ENCODE measurements around the gene DNER.
A peak's percentile ranks its signal among the peaks of the same experiment; 100 is the strongest.
"Not testable (repeated sequence)": the region's sequence is repeated elsewhere in the genome, so short reads cannot be mapped to it uniquely, and the experiment has no call there.

Gene DNER

DNA sequence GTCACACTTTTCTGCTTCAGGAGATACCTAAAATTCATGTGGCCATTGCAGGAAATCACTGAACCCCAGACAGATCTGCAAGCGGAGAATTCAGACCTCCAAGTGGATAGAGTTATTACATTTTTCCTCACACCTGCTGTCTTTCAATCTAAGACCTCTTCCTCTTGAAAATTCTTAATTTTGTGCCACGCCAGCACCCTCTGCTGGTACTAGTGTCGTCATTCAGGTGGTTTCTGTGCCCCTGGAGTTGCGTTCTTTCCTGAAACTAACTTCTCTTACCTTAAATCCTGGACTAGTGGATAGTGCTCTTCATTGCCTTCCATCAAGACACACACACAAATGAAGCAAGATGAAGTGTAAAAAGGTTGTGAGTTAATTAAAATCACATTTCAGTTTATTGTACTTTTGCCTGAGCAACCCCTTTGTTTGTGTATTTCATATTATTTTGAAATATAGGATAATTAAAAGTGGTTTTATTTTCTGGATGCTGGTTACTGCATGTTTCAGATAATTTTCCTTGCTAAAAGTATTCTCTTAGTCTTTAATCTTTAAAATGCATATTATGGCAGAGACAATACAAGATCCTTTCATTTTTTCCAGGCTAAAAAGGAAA, 1.6 kb upstream of the DNER start:
- peak; percentile 46 for DNase-seq

DNA sequence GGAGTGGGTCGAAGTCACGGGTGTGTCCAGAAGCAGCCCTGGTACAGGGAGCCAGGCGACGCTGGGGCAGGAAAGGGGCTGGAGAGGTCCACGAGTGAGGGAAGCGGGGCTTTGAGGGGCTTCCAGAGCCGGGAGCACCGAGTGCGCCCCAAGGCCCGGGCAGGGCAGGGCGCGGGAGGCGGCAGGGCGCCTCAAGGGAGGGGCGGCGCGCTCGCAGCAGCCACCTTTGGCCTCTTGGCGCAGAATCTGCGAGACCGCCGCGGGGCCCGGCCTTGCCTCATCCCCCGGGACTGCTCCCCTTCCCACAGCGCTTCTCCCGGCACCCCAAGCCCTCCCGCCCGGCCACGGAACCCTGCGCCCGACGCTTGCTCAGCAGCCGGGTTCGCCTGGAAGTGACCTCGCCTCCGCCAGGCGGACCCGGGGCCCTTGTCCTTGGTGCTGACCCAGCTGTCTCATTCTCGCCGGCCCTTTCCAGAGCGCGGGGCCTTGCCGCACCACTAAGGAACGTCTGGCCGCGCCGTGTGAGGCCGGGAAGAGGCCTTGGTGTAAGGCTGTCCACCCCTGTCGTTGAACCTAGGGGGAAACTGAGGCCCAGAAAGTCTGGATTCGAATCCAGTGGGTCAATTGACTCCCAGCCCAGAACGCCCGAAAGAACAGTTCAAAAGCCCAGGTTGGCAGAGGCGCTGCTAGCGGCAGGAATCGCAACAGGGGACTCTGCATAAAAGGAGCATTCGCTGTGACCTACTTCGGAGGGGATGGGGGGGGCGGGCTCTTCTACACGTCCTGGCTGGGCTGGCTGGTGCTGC, 584 bp upstream of the DNER start:
- peak; percentile 28 for DNase-seq

GRCh38 chr2:229713371-229714079, 830 bp downstream of the DNER start:
- peak; percentile 12 for DNase-seq

- DNase-seq, result no peak
These were observed 2.2 kb downstream of the DNER start for GRCh38 chr2:229712136-229712535.

- DNase-seq, result no peak
These were observed 6.0 kb downstream of the DNER start for GRCh38 chr2:229708335-229708734.

- DNase-seq, result no peak
These were observed 10.3 kb downstream of the DNER start for GRCh38 chr2:229703909-229704630.

- no peak for DNase-seq
These were observed 12.6 kb downstream of the DNER start for GRCh38 chr2:229701716-229702115.

DNA sequence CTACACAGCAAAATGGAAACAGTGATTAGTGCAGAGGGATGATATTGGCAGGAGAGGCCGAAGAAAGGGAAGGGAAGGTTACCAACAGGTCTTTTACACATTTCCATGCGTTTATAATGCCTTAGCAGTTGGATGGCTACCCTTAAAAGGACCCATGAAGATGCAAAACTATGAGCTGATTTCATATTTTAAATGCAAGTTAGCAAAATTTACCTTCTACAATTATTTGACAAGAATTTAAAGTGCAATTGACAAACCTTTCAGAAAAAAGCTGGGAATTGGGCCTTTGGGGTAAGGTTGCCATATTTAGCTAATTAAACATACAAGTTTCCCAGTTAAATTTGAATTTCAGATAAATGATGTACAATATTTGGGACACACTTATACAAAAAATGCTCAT, 13.3 kb downstream of the DNER start:
- no peak for DNase-seq

GRCh38 chr2:229695961-229696360, 18.4 kb downstream of the DNER start:
- no peak for DNase-seq

- not testable (repeated sequence) for DNase-seq
These were observed 20.5 kb downstream of the DNER start for GRCh38 chr2:229693845-229694244.

GRCh38 chr2:229691631-229692030, 22.7 kb downstream of the DNER start:
- DNase-seq, result no peak

DNA sequence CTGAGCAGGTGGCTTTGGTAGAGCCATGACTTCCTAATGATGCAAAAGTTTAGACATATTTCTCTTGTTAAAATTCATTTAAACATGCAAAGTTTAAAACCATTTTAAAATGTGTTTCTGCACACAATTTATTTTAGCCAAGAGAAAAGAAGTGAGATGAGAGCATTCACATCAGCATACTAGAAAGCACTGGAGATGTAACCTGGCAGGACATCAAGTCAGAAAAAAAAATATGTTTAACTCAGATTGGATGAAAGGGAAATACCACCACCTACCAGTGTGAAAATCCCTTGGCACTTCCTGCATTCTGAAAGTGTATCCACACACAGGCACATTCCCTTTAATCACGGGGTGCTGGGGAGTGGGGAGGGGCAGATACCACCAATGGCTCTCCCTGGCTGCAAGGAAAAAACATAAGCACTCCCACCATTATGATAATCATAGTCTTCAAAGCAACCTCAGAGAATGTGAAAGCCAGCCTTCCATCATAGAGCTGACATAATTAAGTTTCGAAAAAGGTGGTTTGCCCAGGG, 25.0 kb downstream of the DNER start:
- no peak for DNase-seq

DNA sequence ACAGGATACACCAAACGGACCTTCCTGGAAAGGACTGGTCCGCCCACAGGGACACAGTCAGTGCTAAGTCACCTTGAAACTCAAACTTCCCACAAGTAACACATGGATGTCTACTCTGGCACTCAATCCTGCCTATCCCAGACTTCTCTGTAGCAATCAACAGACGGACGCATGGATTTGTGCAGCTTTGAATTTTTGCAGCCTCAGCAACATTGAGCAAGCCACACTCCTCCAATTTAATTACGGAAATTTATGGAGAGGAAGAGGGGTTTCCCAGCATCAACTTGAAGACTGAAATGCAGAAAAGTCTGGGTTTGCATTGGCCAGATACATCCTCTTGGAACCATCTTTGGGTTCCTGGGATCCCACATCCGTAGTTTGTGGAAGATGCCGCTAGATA, 26.2 kb downstream of the DNER start:
- DNase-seq, result no peak

DNA sequence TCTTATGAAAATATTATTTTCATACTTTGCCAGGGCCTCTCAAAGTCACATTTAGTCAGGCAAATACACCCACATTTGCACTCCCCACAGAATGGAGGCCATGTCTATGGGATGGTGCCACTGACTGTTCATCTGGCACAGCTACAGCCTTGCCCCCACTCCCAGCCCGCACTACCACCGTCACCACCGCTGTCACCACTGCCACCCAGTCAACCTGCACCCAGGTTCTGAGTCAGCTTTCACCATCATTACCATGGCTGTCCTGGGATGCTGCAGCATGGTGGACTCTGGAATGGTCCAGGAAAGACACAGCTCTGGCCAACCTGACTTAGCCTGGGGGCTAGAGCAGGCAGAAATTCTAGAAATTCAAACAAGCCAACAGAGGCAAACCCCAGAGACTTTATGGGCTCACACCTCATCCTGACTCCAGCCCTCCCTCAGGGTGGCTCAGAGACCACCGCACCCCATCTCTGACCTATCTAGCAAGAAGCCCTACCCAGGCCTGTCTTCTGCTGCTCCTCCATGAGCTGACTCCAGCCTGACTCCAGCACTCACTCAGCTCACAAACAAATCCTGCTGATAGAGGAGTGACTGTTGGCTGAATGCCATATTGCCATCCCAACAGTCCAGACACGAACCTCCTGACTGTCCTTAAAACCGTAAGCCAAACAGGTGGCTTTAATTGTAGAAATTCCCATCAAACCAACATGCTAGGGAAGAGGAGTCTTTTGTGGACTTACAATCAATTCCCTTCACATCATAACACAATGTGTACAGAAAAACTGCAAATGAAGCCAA, 28.0 kb downstream of the DNER start:
- DNase-seq, result no peak

DNA sequence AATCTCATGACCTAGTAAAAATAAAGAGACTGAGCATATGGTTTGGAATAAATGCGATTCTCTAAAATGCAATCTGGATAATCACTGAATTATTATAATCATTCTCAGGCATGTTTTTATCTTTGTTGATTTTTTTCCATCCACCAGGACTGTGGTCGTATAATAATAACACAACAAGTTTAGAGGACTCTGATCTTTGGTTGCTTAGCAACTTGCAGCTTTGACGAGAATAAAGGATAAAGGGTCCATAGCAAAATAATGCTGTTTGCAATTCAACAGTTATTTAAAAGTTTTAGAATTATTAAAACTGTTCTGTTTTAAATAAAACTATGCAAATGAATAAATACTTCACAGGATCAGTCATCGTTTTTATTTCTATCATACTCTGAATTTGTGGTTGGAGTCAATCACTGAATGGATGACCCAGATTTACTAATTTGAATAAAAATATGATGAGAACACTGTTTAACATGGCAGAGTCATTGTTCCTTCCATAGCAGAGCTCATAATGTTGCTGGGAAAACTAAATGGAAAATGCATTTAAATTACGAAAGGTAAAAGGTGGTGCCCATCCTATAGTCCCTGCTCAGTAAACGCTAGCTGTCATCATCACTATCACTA, 29.3 kb downstream of the DNER start:
- DNase-seq, result no peak

- no peak for DNase-seq
These were observed 34.8 kb downstream of the DNER start for GRCh38 chr2:229679393-229680125.

GRCh38 chr2:229675569-229675968, 38.8 kb downstream of the DNER start:
- no peak for DNase-seq

DNA sequence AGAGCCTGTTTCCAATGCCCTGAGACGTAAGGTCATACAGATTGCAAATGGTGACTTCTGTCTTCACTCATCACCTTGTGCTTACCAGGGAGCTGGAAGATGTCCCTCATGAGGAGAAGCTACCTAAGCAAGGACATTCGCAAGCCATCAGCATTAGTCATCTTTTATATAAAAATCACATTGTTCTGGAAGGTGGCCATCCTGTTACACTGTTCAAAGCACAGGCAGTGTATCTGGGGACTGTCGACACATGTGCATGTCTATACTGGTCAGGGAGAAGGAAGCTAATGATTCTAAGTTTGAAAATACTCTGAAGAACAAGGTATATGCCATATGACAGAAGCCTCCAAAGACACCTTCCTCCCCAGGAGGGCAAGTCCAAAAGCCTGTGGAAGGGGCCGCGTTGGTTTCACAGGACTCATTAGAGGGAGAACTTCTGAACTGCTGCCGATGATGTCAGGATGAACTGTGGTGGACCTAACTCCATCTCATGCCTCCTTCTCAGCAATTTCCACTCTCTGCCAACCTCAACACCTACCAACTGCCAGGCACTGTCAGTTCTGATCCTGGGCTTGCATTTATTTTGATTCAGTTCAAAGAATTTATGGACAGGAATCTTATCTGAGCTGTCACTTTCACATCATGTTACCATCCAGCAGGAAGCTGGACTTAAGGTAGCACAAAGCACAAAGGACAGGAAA, 39.4 kb downstream of the DNER start:
- DNase-seq, result no peak

DNA sequence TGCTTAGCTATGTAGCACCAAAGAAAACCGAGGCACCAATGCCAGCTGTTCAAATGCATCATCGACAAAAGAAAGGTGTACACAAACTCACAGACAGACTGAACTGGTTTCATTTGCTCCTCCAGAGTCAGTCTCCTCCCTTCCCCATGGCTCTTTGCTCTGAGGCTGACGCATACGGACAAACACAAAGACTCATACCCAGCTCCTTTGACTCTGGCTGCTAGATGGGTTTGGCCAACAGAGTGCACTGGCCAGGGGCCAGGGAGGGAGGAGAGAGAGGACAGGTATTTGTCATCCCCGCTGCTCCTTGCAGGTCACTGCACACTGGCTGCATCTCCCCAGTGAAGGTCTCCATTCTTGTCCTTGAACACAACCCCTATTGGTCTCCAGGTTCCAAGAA, 40.7 kb downstream of the DNER start:
- no peak for DNase-seq

GRCh38 chr2:229672021-229672420, 42.3 kb downstream of the DNER start:
- no peak for DNase-seq
